Keratinocyte (primary cell): Measurements from ENCODE around the gene EGR4. TPM values are rescaled to one million over a fixed set of nuclear protein-coding genes. Genes with fewer than 3 reads are reported as not detected.

ENCODE experiments used
- DNase-seq: peaks from one replicate; pipeline ENCODE4 v3.0.0-alpha.2; 2011; ENCODE audit warnings: low read depth, missing footprints, low spot score
- FAIRE-seq: peaks from 2 replicates; lab custom pipeline; 2011; peaks lifted over from hg19 to GRCh38; lab: Jason Lieb, UNC
- H2AFZ ChIP-seq: 2 replicates; pipeline ENCODE4 v1.6.0; 2012; ENCODE audit warnings: low read length, control low read depth, inconsistent platforms; ENCODE audit not compliant: control insufficient read depth
- H3K27ac ChIP-seq: 2 replicates; pipeline ENCODE4 v1.5.1; 2011; ENCODE audit warnings: low read length; ENCODE audit not compliant: control insufficient read depth, insufficient read depth
- H3K27me3 ChIP-seq: 3 replicates; pipeline ENCODE4 v1.6.0; 2011; ENCODE audit warnings: low read length; ENCODE audit not compliant: control insufficient read depth, insufficient read depth; ENCODE audit errors: extremely low read depth
- H3K36me3 ChIP-seq, 2 experiments: 2 replicates in 1 of 2; 3 replicates in 1 of 2; pipeline ENCODE4 v1.5.1; 2011; ENCODE audit warnings: low read length in 2 of 2, mild to moderate bottlenecking in 1 of 2; ENCODE audit not compliant: control insufficient read depth in 2 of 2, insufficient read depth in 2 of 2; ENCODE audit errors: extremely low read depth in 1 of 2
- H3K4me1 ChIP-seq: 3 replicates; pipeline ENCODE4 v1.5.1; 2011; ENCODE audit warnings: low read length; ENCODE audit not compliant: control insufficient read depth, insufficient read depth; ENCODE audit errors: extremely low read depth
- H3K4me2 ChIP-seq: 3 replicates; pipeline ENCODE4 v1.6.0; 2011; ENCODE audit warnings: low read depth, low read length; ENCODE audit not compliant: control insufficient read depth, insufficient read depth; ENCODE audit errors: extremely low read depth
- H3K4me3 ChIP-seq, 3 experiments: fragments of 200-600 bp in 1 of 3; sonication (generic) in 1 of 3; 2 replicates in 2 of 3; 3 replicates in 1 of 3; pipeline ENCODE4 v1.5.1; 2011 to 2016; ENCODE audit warnings: low read length in 3 of 3, mild to moderate bottlenecking in 3 of 3, control low read depth in 2 of 3, inconsistent platforms in 1 of 3, low read depth in 1 of 3, mixed read lengths in 1 of 3, mixed run types in 1 of 3, moderate library complexity in 1 of 3; ENCODE audit not compliant: control insufficient read depth in 2 of 3, insufficient read depth in 2 of 3; ENCODE audit errors: extremely low read depth in 1 of 3
- H3K79me2 ChIP-seq: 2 replicates; pipeline ENCODE4 v1.6.0; 2012; ENCODE audit warnings: low read length; ENCODE audit not compliant: control insufficient read depth, insufficient read depth
- H3K9ac ChIP-seq: 3 replicates; pipeline ENCODE4 v1.6.0; 2011; ENCODE audit warnings: low read length; ENCODE audit not compliant: control insufficient read depth, insufficient read depth; ENCODE audit errors: extremely low read depth
- H3K9me1 ChIP-seq: 3 replicates; pipeline ENCODE4 v1.6.0; 2011; ENCODE audit warnings: low read length; ENCODE audit not compliant: control insufficient read depth, insufficient read depth; ENCODE audit errors: extremely low read depth
- H3K9me3 ChIP-seq: 2 replicates; pipeline ENCODE4 v1.5.1; 2012; ENCODE audit warnings: low read depth, low read length; ENCODE audit not compliant: control insufficient read depth
- H4K20me1 ChIP-seq: 3 replicates; pipeline ENCODE4 v1.6.0; 2011; ENCODE audit warnings: low read length; ENCODE audit not compliant: control insufficient read depth, insufficient read depth; ENCODE audit errors: extremely low read depth
- EZH2 ChIP-seq: IDR thresholded peaks from one replicate; pipeline ENCODE4 v1.6.1; 2012; ENCODE audit warnings: inconsistent platforms, mild to moderate bottlenecking, low read length, moderate library complexity
- dilution Hi-C: fragments of 300-500 bp; cut with MboI; formaldehyde crosslinking; loops from one replicate; pipeline ENCODE4 v1.7.0; 2020; ENCODE audit warnings: low sequenced_read_pairs; ENCODE audit not compliant: extremely low pct_ligation_motif_present
- polyA plus RNA-seq, 5 experiments: library from polyadenylated mRNA; depleted of rRNA in 3 of 5; stranded (reverse) in 3 of 5; stranded (forward) in 1 of 5; unstranded in 1 of 5; fragments of >200 nt; gene quantifications; 1 replicate in 1 of 5; 2 replicates in 3 of 5; 3 replicates in 1 of 5; pipeline versions ENCODE4 v1.2.1 to v1.2.3, GENCODE V29; 2011 to 2012; ENCODE audit warnings: missing spikeins in 2 of 5, low read depth in 1 of 5, low replicate concordance in 1 of 5
- TF ChIP-seq, protein P1 (sequence below), 3 experiments: IDR thresholded peaks in 1 of 3; conservative IDR thresholded peaks in 1 of 3; optimal IDR thresholded peaks in 1 of 3; 2 replicates in 2 of 3; 3 replicates in 1 of 3; pipeline versions ENCODE3 to v1.5.1; 2011; ENCODE audit warnings: low read length in 3 of 3, mild to moderate bottlenecking in 3 of 3, moderate library complexity in 2 of 3, control low read depth in 1 of 3, inconsistent platforms in 1 of 3; ENCODE audit not compliant: insufficient read depth in 2 of 3; ENCODE audit errors: extremely low read depth in 1 of 3

Gene EGR4
- polyA plus RNA-seq, 1 donor (not counting 4 experiments of a cell fraction or from before 2014, with no cell fraction given) = not detected

DNA sequence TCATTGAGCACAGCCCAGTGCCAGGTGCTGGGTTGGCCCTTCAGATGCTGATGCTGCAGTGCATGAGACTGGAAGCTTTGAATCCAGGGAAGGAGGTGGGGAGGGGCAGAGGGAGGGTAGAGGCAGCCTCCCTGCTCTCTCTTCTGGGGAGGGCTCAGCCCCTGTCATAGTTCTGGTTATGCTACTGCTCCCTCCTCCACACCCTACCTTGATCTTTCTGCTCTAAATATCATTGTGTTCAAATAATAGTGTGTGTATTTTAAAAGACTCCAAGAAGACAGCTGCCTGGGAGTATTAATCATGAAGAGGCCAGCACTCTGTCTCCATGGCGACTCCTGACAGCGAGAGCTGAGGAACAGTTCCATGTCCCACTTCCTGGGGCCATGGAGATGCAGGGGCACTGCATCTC lies 3.8 kb upstream of the EGR4 start:
- peaks cover 54% of the 10 kb centered on the region for H3K27me3 ChIP-seq

DNA sequence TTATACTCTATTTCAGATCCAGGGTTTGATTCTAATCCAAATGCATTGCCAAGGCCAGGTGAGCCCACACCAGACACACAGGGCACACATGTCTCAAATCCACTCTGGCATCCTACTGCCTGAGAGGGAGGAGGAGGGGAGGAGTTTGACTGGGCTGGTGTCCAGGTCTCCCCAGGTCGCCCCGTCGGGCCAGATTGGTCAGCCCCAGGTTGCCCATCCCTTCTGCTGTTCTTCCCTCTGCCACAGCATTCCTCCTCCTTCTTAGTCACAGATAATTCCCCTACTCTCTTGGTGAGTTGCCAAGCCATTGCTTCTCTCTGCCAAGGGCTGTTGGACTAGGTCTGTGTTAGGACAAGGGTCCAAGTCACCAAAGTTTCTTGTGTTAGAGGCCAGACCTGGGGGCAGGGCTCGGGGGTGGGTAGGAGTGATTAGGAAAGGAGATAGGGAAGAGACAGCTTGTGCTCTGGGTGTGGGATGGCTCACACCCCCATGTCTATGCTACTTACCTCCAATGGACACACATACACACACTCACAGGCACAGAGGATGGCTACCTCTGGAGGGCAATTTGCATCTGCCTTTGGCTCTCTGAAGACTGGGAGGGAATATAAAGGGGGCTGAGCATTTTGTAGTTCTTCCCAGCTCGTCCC lies 2.5 kb upstream of the EGR4 start:
- dilution Hi-C loops = no loop called here
- FAIRE-seq = no peak
- no peaks in the 10 kb centered on the region for H3K79me2 ChIP-seq

More for the DNA sequence above, 3.8 kb upstream of the EGR4 start:
- Histone ChIP-seq H3K4me1 (no peaks in the 10 kb centered on the region), H4K20me1 (no peaks in the 10 kb centered on the region), H3K4me3 (no peak overlapping the region), H3K36me3 (no peaks in the 10 kb centered on the region), H3K9me1 (no peaks in the 10 kb centered on the region), H3K79me2 (no peaks in the 10 kb centered on the region), H3K9ac (no peak overlapping the region), H3K4me2 (no peak overlapping the region), H2AFZ (no peak overlapping the region), H3K27ac (no peak overlapping the region), H3K9me3 (no peaks in the 10 kb centered on the region)
- DNase-seq (no peak), FAIRE-seq (no peak)
- TF ChIP-seq, protein P1, sequence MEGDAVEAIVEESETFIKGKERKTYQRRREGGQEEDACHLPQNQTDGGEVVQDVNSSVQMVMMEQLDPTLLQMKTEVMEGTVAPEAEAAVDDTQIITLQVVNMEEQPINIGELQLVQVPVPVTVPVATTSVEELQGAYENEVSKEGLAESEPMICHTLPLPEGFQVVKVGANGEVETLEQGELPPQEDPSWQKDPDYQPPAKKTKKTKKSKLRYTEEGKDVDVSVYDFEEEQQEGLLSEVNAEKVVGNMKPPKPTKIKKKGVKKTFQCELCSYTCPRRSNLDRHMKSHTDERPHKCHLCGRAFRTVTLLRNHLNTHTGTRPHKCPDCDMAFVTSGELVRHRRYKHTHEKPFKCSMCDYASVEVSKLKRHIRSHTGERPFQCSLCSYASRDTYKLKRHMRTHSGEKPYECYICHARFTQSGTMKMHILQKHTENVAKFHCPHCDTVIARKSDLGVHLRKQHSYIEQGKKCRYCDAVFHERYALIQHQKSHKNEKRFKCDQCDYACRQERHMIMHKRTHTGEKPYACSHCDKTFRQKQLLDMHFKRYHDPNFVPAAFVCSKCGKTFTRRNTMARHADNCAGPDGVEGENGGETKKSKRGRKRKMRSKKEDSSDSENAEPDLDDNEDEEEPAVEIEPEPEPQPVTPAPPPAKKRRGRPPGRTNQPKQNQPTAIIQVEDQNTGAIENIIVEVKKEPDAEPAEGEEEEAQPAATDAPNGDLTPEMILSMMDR (optimal IDR thresholded peaks at IDR 0.05 in 1 of 3, IDR thresholded peaks at IDR 0.05 in 1 of 3, conservative IDR thresholded peaks at IDR 0.05 in 1 of 3; ENCODE audit: extremely low read depth in 1 of 3, insufficient read depth in 2 of 3, low read length in 3 of 3) = no peak
- no peak for TF ChIP-seq EZH2
- dilution Hi-C loops = no loop called here

More for the DNA sequence above, 2.5 kb upstream of the EGR4 start:
- no peaks in the 10 kb centered on the region for H3K9me3 ChIP-seq
- no peaks in the 10 kb centered on the region for H3K36me3 ChIP-seq
- H4K20me1 ChIP-seq = no peaks in the 10 kb centered on the region
- no peak overlapping the region for H3K4me2 ChIP-seq
- no peak overlapping the region for H2AFZ ChIP-seq
- H3K27me3 ChIP-seq = peaks cover 67% of the 10 kb centered on the region
- no peak overlapping the region for H3K27ac ChIP-seq
- no peak overlapping the region for H3K9ac ChIP-seq
- H3K4me3 ChIP-seq = no peak overlapping the region
- no peaks in the 10 kb centered on the region for H3K4me1 ChIP-seq
- no peaks in the 10 kb centered on the region for H3K9me1 ChIP-seq
- DNase-seq = no peak
- TF ChIP-seq EZH2 = no peak
- TF ChIP-seq, protein P1 (optimal IDR thresholded peaks at IDR 0.05 in 1 of 3, IDR thresholded peaks at IDR 0.05 in 1 of 3, conservative IDR thresholded peaks at IDR 0.05 in 1 of 3; ENCODE audit: extremely low read depth in 1 of 3, insufficient read depth in 2 of 3, low read length in 3 of 3) = no peak
